Right renal cortex interstitium (tissue), 3 donors: ENCODE data around the gene GALT. TPM values are rescaled to one million over a fixed set of nuclear protein-coding genes. Genes with fewer than 3 reads are reported as not detected.

ENCODE experiments used
- DNase-seq, 3 donors: peaks; one replicate each; pipeline ENCODE4 v3.0.0-alpha.2; 2013; ENCODE audit warnings: low read depth in 3 of 3, low spot score in 2 of 3
- polyA plus RNA-seq, 3 donors: library from polyadenylated mRNA; unstranded; fragments of 120-200 nt; gene quantifications; one replicate each; pipeline ENCODE4 v1.2.1, GENCODE V29; 2013; ENCODE audit not compliant: insufficient read length in 3 of 3

GALT gene
- polyA plus RNA-seq, 3 donors, result 57.8 to 70.9 (median 62.0) TPM

DNA sequence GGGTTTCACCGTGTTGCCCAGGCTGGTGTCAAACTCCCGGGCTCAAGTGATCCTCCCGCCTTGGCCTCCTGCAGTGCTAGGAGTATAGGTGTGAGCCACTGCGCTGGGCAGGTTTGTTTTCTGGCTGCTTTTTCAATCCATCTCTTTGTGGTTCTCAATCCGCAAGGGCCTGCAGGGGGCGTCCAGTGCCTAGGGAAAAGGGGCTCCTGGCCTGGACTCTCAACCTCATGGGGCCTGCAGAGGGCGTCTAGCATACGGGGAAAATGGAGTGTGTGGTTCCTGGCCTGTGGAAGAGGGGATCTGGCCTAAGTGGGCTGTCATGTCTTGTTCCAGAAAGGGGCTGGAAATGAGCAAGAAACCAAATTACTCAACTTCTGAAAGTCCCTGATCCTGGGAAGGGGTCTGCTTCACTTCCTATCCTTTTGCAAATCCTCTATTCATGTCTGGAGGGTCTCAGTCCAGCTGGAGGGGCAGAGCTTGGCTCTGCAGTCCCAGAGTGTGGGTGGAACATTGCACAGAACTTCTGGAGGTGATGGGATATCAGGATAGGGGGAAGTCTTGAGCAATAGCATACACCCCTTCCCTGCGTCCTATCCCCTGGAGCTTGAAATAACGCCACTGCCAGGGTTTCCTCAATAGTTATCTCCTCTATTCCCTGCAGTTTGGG lies 28.7 kb downstream of the GALT start:
- no peak for DNase-seq

DNA sequence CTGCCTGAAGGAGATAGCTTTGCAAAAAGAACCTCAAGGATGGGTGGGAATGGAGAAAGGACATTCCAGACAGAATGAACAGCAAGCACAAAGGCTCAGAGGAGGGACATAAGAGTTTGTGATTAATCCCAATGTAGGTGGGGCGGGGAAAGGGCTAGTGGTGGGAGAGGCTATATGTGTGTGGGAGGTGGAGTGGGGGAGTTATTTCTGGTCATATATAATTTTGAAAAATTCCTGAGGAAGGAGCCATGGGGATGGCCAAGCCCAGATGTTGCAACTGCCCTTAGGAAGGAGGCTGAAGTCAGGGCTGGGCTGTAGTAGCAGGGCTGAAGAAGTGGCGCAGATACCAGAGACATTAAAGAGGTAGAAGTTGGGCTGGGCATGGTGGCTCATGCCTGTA lies 29.4 kb downstream of the GALT start:
- DNase-seq, result no peak

DNA sequence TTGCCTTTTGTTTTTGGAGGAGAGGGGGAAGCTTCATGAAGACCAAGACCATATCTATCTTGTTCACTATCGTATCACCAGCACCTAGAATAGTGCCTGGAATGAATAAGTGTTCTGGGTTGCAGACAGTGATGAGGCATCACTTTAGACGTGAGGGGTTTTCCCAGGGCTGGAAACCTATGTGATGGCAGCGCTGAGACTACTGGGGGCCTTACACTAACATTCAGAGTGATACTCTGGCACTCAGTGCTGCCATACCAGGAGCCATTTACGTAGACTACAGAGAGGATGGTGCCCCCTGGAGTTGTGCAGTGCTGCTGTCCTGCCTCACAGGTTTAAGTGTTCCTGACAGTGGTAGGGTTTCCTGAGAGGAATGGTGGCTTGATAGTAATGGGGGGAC lies 37.7 kb downstream of the GALT start:
- DNase-seq, result no peak

DNA sequence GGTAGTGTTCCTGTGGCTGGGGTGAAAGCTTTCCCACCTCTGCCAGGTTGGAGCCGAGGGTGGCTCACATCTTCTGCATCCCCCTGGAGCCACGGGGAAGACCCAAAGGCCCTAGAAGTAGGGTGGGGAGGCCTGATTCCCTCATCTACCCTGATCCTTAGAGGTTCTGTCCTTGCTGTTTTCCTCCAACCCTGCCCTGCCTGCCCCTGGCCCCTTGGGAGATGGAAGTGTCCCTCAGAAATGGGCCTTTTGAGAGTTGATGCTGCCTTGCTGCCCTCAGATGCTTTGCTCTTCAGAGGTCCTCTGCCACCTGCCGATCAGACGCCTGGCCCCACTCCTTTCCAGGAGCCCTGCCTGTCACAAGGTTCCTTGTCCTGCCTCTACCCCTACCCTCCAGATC lies 38.3 kb downstream of the GALT start:
- DNase-seq, result no peak

DNA sequence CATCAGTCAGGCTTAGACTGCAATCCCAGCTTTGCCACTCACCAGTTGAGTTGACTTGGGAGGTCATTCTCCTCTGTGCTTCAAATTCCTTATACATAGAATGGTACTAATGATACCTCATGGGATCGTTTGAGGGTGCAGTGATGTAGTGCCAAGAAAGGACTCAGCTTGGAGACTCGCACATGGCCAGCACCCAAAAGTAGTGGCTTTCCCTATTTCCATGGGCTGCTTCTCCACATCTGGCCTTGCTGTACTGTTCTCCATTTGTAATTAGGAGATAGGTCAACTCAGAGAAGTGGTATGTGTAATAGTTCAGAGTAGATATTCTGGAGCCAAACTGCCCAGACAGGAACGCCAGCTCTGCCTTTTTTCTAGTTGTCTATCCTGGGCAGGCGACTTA lies 39.1 kb downstream of the GALT start:
- no peak for DNase-seq

DNA sequence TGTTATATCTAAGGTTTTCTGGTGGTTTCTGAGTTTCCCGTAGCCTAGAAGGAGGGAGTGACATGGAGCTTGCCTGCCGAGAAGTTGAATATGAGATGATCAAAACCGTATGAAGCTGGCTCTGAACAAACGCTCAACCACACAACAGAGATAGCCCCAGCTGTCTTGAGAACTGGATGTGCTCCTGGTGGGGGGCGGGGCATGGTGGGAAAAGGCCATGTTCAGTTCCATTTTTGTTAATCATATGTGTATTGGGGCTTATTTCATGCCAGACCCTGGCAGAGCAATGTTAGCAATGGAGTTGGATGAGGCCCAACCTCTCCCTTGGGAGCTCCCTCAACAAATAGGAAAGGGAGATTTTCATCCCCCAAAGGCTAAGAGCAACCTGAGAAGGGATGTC lies 39.8 kb downstream of the GALT start:
- DNase-seq, result no peak

DNA sequence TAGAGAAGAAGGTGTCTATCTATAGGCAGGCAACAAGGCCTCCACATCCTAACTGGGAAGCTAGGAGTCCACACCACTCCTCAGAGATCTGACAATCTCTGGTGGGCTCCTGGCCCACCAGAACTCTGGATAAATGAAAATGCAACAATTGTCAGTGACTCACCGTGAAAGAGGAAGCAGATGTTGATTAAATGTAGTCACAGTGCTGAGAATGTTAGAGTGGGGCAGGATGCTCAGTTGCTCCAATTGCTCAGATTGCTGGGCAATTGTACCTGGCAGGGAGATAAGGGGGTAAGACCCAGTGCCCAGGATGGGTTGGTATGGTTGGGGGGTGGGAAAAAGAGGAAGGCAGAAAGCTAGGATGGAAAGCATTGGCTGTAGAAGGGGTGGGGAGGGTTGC lies 40.3 kb downstream of the GALT start:
- DNase-seq, result no peak

DNA sequence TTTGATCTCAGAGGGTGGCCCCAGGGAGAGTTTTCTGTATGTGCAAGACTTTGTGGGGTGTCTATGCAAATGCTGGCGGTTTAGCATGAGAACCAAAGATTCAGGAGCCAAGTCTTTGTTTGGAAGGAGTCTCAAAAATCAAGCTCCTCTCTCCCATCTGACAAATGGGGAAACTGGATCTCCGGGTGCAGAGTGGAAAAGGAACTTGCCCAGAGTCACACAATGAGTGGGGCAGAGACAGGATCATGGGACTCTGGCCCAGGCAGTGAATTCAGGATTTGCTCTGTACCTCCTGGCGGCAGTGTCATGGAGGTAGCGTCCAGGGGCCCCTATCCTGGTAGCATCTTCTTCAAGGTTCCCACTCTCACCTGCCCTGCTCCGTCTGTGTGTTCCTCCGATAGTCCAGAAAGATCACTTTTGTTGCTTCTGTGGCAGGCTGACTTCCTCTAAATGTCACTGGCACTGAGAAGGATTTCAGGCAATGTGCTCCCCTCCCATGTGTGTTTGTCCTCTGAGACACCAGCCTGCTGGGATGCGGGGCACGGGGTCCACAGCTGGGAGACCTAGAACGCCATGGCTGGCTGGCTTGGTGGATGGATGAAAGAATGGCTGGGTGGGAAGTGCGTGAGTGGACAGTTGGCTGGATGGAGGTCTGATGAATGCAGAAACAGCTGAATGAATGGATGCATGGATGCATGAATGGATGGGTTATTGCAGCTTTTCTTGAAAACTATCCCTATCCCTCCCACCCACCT lies 41.0 kb downstream of the GALT start:
- no peak for DNase-seq

DNA sequence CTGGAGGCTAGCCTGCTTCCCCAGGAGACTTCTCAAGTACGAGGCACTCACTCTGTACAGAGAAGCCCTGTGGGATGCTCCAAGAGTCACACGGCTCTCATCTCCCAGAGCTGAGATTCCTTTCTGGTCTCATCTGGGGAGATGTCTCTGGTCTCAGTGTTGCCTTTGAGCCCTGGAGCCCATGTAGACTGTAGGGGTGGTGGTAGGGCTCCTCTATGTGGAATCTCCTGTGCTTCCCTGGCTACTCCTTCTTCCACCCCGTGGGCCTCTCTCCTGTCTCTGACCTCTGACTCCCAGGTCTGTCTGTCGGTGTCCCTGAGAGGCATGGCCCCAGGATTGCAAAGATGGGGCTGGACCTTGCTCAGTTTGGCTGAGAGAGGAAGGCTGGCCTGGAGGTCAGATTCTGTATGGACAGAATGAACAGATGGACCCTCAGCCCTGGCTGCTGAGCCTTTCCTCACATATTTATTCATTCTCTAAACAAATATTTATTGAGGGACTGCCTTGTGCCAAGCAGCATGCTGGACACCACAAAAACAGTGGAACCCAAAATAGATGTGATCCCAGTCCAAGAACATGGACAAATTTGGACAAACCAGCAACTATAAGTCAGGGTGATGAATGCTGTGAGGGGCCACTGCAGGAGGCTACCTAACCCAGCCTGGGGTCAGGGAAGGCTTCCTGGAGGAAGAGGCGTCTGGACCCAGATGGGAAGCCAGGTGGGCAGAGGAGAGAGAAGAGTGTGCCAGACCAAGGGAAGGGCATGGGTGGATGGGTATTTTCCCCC lies 42.0 kb downstream of the GALT start:
- DNase-seq, result no peak

DNA sequence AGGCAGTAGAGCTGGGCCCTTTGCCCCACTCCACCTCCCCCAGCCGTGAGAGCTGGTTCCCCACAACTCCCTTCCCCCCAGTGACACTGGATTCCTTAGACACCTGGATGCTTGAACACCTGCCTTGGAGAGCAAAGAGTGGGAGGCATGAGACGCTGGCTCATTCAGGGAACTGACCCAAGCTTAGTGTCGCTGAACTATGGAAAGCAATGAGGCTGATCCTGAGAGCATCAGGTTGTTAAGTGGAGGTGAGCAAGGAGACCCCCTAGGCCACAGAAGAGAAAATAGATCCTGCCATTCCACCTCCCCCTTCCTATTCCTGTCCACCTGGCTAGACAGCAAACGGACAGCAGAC lies 42.6 kb downstream of the GALT start:
- DNase-seq, result no peak

DNA sequence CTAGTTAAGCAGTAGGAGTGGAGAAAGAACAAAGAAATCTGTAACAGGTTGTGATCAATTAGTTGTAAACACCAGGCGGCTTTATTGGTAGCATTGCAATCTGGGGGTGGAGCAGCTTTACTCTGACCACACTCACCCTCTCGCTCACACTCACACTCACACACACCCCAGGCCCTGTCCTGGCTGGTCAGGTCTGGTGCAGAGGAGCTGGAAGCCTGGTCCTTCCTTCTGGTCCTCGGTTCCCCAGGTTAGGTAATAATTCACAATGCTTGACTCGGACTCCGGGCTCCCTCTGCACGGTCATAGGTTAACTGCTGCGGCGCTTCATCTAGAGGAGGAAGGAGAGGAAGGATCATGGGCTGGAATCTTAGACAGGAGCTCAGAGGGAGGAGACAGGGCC lies 43.0 kb downstream of the GALT start:
- DNase-seq, result no peak

DNA sequence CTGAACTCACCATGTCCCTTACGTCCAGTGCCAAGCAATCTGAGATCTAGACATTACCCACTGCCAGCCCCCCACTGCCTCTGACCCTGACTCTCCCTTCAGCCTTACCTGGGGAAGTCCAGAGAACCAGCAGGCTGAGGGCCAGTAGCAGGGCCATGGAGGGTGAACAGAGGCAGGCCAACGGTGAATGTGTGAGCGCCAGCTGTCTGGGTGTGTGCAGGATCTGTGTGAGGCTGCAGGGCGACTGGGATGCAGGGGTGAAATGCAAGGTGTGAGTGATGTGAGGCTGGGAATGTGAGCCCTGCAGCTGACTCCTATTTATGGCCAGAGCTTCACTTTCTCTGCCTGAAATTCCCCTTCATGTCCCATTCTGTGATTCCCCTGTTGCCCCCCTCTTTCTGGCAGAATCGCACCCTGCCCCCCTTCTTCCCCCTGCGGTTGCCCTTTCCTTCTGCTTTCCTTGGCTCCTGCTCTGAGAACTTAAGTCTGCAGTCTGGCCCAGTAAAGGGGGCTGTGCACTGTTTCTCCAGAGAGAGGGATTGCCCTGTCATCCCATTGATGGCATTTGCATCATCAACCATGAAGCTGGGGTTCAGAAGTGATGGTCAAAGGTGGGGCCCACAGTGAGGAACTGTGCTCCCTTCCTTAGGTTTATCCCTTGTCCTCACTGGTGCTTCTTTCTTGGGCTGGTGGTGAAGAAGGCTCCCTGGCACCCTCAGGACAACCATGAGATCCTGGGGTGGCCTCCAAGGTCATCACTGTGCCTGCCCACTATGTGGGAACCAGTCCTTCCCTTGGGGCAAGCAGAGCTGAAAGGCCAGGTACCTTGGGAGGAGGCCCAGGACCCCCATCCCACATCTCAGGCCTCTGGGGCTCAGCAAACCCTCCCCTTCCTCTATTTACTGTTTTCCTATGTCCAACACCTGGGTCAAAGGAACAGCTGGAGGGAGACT lies 44.8 kb downstream of the GALT start, which contains the start of gene CCL19:
CCL19 (minus strand) TSS at position 294 of the 953 bp plus-strand sequence; CDS start at position 157, 137 bp downstream.
- DNase-seq, result no peak

DNA sequence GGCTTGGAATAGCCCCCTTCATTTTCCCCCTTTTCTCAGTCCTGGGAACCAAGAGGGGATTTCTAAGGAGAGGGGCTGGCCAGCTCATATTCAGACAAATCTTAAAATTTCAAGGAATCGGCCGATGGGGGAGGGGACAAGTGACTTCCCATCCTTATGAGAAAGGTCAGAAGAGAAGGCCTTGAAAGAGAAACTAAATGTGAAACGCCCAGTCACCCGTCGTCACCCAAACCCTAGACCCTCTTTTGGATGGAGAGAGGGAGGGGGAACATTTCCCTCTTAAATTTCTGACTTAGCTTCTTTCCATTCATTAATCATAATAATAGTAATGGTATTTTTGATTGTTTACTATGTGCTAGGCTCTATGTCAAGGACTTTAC lies 45.5 kb downstream of the GALT start:
- no peak for DNase-seq

DNA sequence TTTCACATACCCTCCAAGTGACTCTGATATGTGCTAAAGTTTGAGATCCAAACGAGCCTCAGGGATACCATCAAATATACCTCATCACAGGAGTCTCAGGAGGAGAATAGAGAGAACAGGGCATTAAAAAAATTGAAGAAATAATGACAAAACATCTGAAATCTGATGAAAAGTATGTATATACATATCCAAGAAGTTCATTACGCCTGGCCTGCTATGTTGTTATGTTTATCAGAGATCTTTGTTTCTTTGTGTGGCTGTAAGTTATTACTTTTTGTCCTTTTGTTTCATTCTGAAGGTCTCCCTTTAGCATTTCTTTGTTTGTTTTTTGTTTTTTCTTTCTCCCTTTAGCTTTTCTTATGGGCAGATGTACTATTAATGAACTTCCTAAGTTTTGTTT lies 47.1 kb downstream of the GALT start:
- no peak for DNase-seq

DNA sequence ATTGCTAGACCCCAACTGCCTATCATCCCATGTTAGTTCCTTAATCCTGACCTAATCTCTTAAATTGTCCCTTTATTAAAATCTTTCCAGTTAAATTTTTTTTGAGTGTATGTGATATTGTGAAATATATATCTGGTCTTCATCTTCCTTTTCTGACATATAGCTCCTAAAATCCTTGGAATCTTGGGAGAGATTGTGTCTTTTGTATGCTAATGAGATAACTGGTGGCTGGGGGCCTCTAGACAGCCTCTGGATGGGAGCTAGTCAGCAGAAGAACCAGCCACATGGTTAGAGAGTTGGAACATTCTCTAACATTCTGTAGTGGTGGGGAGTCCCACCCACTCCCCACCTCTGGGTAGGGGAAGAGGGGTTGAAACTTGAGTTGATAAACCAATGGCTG lies 48.3 kb downstream of the GALT start:
- no peak for DNase-seq

Other genes with a start within 250 kb of the GALT start
- gene FAM219A, start 188.1 kb upstream of the GALT start, polyA plus RNA-seq, result 10 to 100 TPM; 12.1 to 12.7 (median 12.2) TPM
- 1 to 10 TPM; 1.6 to 2.7 (median 2.2) TPM for gene DNAI1, start 187.9 kb upstream of the GALT start, polyA plus RNA-seq
- 1 to 10 TPM; 1.3 to 1.8 (median 1.4) TPM for gene ENHO, start 123.7 kb upstream of the GALT start, polyA plus RNA-seq
- gene CNTFR, start 57.0 kb upstream of the GALT start, polyA plus RNA-seq, result 10 to 100 TPM; 34.5 to 36.0 (median 35.6) TPM
- 10 to 100 TPM; 23.4 to 28.8 (median 28.7) TPM for gene RPP25L, start 34.6 kb upstream of the GALT start, polyA plus RNA-seq
- 10 to 100 TPM; 90.0 to 99.4 (median 96.9) TPM for gene DCTN3, start 26.2 kb upstream of the GALT start, polyA plus RNA-seq
- under 1 TPM in 1 of 3 donors, not detected in 2; 0.21 TPM for gene ARID3C, start 17.6 kb upstream of the GALT start, polyA plus RNA-seq
- gene SIGMAR1, start 8.9 kb upstream of the GALT start, polyA plus RNA-seq, result 10 to 100 TPM; 47.0 to 53.1 (median 48.1) TPM
- 10 to 100 TPM; 44.1 to 48.8 (median 47.6) TPM for gene IL11RA, start 5.5 kb downstream of the GALT start, polyA plus RNA-seq
- under 1 TPM; 0.50 to 0.61 (median 0.57) TPM for gene CCL27, start 16.0 kb downstream of the GALT start, polyA plus RNA-seq
- gene CCL19, start 44.6 kb downstream of the GALT start, polyA plus RNA-seq, result under 1 TPM in 1 of 3 donors, not detected in 2; 0.31 TPM
- 10 to 100 TPM in 2 of 3 donors, 1 to 10 TPM in 1; 7.7 to 16.5 (median 10.4) TPM for gene CCL21, start 63.5 kb downstream of the GALT start, polyA plus RNA-seq